Umbilical cord (tissue), 2 donors: ENCODE data around the gene PRR35. TPM values are rescaled to one million over a fixed set of nuclear protein-coding genes. Genes with fewer than 3 reads are reported as not detected.
A peak's percentile ranks its signal among the peaks of the same experiment; 100 is the strongest.

Experiments
- DNase-seq: peaks from one replicate; pipeline ENCODE4 v3.0.0-alpha.2; 2015; ENCODE audit warnings: low spot score
- total RNA-seq: library from RNA; depleted of rRNA; stranded (reverse); fragments of >200 nt; gene quantifications from one replicate; pipeline ENCODE4 v1.2.3, GENCODE V29; 2014; ENCODE audit warnings: low replicate concordance; ENCODE audit not compliant: insufficient read depth

PRR35 gene
- total RNA-seq, result not detected

- DNase-seq, result no peak
Measured at GRCh38 chr16:560204-560700, at the start of gene PRR35. Gene PRR35 (plus strand): TSS chr16:560394. CDS start chr16:563295, 2,901 bp downstream.

DNA sequence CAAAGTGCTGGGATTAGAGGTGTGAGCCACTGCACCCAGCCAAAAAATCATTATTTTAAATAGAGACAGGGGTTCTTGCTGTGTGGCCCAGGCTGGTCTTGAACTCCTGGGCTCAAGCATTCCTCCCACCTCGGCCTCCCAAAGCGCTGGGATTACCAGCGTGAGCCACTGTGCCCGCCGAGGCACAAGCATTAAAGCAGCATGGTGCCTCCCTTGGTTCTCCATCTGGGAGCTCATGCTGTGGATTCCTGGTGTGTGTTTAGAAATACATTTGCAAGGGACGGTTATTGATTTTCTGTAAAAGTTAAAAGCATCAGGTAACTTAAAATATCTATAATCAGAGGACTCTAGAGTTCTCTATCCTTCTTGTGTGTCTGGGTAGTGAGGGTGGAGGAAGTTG lies 47.4 kb upstream of the PRR35 start:
- DNase-seq, result no peak

DNA sequence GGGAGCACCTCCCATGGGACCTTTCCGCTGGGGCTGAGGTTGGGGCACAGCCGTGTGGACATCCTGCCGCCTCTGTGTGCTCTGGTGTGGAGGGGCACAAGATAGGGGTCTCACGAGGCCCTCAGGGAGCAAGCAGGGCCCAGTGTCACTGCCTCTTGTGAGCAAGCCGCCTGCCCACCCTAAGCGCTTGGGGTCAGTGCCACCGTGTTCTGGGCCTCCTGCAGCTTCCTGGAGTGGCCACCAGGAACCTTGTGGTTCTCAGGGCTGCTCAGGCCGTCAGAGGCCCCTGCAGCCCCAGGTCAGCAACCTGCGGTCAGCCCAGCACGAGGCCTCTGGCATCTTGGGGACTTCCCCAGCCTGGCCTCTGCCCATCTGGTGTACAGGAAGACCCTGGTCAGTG lies 46.2 kb upstream of the PRR35 start:
- no peak for DNase-seq

DNA sequence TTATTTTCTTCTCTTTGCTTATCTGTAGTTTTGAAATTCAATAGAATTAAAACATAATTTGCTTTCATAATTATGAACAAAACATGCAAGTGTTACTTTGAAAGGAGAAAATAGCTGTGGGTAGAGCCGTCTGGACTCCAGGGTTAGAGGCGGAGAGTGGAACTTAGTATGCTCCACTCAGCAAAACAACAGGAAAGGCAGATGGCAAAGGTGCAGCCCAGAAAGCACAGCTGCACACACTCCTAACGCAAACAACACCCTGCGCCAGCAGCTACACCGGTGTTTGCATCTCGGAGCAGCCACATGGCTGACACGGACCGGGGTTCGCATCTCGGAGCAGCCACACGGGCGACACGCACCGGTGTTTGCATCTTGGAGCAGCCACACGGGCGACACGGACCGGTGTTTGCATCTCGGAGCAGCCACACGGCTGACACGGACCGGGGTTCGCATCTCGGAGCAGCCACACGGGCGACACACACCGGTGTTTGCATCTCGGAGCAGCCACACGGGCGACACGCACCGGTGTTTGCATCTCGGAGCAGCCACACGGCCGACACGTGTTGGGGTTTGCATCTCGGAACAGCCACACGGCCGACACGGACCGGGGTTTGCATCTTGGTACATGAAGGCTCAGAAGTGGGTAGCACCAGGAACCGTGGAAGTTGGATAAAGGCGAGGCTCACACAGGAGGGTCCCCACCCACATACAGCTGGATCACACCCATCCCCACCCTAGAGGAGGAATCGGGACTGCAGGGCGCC lies 44.8 kb upstream of the PRR35 start:
- DNase-seq, result no peak

DNA sequence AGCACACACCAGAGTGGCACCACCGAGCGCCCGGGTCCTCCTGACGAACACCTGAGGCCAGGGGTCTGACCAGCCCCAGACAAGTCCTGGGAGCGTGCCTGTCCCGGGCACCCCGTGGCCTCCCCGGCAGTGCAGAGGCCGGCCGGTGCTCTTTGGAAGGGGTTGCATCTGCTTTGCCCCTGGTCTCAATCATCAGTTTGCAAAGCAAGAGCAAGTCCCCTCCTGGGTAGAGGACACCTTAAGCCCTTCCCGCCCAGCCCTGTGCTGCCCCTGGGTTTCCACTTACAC lies 44.3 kb upstream of the PRR35 start:
- no peak for DNase-seq

DNA sequence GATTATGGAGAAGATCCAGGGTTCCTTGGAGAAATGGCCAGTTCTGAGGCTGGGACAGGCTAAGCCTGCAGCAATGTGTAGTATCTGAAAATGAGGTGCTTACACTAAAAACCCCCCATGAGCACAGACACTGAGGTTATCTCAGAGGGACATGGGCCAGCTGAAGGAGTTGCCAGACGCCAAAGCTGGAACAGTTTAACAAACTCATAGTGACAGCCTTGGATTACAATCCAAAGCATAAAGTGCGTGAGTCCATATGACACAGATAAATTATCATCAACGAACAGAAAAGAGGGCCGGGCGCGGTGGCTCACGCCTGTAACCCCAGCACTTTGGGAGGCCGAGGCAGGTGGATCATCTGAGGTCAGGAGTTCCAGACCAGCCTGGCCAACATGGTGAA lies 43.9 kb upstream of the PRR35 start:
- DNase-seq, result no peak

GRCh38 chr16:518858-519257 lies 41.3 kb upstream of the PRR35 start:
- DNase-seq, result no peak

DNA sequence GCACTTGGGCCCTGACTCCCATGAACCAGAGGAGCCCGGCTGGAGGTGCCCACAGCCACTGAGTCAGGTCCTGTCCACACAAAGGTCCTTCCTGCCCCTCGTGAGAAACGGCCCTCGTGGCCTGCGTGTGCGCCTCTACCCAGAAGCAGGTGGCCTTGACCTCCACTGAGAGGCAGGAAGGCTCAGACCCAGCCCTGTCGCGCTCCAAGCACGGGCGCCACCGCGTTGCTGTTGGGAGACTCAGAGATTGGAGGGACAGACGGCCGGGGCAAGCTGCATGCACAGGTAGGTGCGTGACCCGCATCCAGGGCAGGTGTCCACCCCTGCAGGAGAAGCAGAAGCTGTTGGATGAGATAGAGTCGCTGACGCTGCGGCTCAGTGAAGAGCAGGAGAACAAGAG lies 40.8 kb upstream of the PRR35 start:
- no peak for DNase-seq

GRCh38 chr16:519841-520687 lies 40.1 kb upstream of the PRR35 start:
- no peak for DNase-seq

DNA sequence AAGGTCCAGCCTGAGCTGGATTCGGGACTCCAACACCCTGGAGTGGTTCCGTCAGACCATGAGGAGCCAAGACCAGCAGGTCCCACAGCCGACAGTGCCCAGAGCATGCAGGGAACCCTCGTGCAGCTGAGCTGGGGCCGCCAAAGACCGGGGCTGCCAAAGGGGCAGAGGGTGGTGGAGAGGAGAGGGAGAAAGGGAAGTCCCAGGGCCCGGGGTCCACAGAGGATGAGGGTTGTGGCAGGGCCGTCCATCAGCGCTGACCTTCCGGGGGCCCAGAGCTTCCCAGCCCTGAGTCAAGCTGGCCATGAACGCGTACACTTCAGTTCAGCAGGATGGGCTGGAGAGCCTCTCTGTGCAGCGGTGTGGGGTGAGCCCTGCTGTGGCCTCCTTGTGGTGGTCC lies 39.3 kb upstream of the PRR35 start:
- no peak for DNase-seq

DNA sequence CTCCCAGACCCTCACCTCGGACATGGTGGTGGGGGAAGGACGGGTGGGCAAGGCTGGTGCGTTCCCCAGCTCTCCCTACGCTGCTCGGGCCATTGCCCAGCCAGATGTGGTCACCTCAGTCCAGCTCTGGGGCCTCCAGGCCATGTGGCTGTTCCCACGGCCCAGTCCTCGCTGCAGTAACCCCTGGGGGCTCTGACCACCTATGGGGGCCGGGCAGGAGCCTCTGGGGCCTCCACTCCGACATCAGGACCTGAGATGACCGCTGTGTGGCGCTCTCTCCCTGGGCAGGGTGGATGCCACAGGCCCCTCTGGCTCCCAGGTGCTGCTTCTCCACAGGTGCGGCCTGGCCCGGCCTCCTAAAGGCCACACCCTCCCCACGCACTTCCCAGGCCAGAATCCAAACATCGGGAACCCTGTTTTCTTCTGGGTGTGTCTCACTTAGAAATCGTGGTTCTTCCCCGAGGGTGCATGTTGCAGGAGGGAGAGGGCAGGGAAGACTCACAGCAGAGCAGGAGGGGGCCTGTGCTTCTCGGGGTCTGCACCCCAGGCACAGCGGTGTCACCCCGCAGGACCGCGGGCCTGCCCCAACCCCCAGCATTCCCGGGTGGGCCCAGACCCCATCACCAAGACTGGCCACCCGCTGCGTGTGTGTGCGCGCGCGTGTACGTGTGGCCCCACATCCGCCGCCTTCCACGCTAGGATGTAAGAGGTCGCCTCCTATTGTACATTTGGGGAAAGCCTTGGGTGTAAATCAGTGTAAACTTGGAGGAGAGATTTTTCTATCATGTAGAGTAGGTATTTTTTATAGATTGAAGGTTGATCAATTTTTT lies 38.6 kb upstream of the PRR35 start:
- DNase-seq, result no peak

- no peak for DNase-seq
Measured at GRCh38 chr16:522320-523096, 37.7 kb upstream of the PRR35 start.

DNA sequence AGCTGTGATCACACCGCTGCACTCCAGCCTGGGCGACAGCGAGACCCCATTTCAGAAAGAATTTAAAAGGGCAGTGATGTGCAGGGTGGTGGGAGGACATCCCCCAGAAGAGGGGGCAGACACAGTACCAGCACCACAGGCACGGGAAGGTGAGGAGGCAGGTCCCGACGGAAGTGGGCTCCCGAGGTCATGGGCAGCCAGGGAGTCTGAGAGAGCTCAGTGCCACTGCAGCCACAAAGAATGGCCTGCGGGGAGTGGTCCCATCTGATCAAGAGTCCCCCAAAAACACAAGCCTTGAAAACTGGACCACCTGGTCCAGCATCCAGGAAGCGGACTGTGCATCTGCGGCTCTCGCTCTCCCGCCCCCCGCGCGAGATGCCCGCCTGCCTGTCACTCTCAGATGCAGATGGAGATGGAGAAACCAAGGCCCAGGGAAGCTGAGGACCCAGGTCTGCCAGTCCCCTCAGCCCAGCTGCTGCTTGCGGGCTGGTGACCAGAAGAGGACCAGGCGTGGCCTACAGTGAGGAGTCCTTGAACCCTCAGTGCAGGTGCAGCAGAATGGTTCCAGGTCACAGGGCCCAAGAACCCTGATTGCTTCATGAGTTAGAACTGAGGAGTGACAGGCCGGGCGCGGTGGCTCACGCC lies 37.0 kb upstream of the PRR35 start:
- no peak for DNase-seq

DNA sequence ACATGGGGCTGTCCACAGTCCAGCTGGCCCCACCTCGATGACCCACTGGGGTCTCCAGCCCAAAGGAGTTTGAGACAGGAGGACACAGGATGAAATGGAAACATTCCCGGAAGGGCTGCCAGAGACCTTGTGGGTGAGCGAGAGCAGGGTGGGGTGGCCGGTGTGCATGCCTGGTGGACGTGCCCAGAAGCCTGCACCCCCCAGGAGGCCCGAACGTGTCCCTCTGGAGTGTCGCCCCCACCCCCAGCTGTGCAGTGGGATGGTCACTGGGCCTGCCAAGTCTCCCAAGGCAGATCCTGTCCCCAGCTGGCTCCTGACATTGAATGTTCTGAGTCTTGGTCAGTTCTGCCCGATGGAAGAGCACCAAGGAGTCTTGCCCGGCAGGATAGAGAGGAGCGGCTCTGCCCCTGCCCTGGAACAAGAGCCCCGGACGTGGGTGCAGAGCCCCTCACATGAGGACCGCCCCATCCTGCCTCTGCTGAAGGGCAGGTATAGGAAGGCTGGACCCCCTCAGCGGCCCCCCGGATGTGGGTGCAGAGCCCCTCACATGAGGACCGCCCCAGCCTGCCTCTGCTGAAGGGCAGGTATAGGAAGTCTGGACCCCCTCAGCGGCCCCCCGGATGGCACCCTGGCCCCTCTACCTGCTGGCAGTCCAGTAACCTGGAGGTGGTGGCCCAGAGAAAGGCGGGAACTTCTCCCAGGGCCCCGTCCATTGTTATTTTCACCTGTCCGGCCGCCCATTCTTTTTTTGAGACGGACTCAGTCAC lies 35.7 kb upstream of the PRR35 start:
- DNase-seq, result no peak

DNA sequence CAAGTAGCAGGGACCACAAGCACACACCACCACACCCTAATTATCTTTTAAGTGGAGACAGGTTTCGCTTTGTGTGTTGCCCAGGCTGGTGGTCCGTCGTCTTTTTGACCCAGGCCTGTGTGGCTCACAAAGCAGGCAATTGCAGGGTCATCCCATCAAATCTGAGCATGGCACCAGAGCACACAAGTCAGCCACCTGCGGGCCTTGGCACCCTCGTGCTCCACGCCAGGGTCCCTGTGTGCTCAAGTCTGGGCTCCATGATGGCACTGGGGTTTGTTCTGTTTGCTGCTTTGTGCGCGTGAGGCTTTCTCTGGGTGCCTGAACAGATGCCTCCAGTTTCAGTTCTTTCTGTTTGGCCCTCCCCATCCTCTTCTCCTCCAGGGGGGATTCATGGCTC lies 35.1 kb upstream of the PRR35 start:
- no peak for DNase-seq

- peak; percentile 36 for DNase-seq
Measured at GRCh38 chr16:525520-526180, 34.5 kb upstream of the PRR35 start.

- DNase-seq, result peak; percentile 69
Measured at GRCh38 chr16:526181-527014, 33.8 kb upstream of the PRR35 start.
